ENCODE data around the gene USP48. TPM values are rescaled to one million over a fixed set of nuclear protein-coding genes. Genes with fewer than 3 reads are reported as not detected.
A peak's percentile ranks its signal among the peaks of the same experiment; 100 is the strongest.

USP48 gene
- total and polyA plus RNA-seq, 10 of the 15 experiments (the other 5 are each of a cell fraction or from before 2014, with no cell fraction given) = 21.2 to 115 (median 75.5) TPM

- peak; percentile 2; the same call in 1 of the 3 replicates for TF ChIP-seq POU2F2 (IDR thresholded peaks at IDR 0.05; ENCODE audit: borderline replicate concordance, low read depth, low read length)
- TF ChIP-seq JUNB (IDR thresholded peaks at IDR 0.05) = 0 out of 2 replicates have a peak, but pooled peaks have one; percentile 23
- TF ChIP-seq MXI1 (IDR thresholded peaks at IDR 0.05; ENCODE audit: low read depth, low read length) = no peak
- TF ChIP-seq CHD1 (IDR thresholded peaks at IDR 0.05; ENCODE audit: low read depth, low read length) = no peak
- TF ChIP-seq, protein P1, sequence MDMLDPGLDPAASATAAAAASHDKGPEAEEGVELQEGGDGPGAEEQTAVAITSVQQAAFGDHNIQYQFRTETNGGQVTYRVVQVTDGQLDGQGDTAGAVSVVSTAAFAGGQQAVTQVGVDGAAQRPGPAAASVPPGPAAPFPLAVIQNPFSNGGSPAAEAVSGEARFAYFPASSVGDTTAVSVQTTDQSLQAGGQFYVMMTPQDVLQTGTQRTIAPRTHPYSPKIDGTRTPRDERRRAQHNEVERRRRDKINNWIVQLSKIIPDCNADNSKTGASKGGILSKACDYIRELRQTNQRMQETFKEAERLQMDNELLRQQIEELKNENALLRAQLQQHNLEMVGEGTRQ (IDR thresholded peaks at IDR 0.05; ENCODE audit: borderline replicate concordance, low read depth, low read length) = no peak
- TF ChIP-seq ETV6 (conservative IDR thresholded peaks at IDR 0.05 in 1 of 2, IDR thresholded peaks at IDR 0.05 in 1 of 2; ENCODE audit: borderline replicate concordance in 1 of 2, low read depth in 1 of 2) = no peak
- TF ChIP-seq, protein P2, sequence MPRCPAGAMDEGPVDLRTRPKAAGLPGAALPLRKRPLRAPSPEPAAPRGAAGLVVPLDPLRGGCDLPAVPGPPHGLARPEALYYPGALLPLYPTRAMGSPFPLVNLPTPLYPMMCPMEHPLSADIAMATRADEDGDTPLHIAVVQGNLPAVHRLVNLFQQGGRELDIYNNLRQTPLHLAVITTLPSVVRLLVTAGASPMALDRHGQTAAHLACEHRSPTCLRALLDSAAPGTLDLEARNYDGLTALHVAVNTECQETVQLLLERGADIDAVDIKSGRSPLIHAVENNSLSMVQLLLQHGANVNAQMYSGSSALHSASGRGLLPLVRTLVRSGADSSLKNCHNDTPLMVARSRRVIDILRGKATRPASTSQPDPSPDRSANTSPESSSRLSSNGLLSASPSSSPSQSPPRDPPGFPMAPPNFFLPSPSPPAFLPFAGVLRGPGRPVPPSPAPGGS (IDR thresholded peaks at IDR 0.05; ENCODE audit: borderline replicate concordance, insufficient read depth, low read depth, low read length, poor library complexity, severe bottlenecking) = no peak
- peak; percentile 58; the same call in 1 of the 2 replicates for TF ChIP-seq ATF2 (IDR thresholded peaks at IDR 0.05; ENCODE audit: low read length)
- TF ChIP-seq YY1 (IDR thresholded peaks at IDR 0.05; ENCODE audit: low read depth, low read length) = peak; percentile 83; the same call in 1 of the 2 replicates
- no peak for TF ChIP-seq HDAC6 (IDR thresholded peaks at IDR 0.05; ENCODE audit: unreplicated experiment)
- no peak for TF ChIP-seq SMAD1 (IDR thresholded peaks at IDR 0.05; ENCODE audit: low read depth, partially characterized antibody)
- no peak; the same call in 1 of the 2 replicates for TF ChIP-seq MAX (IDR thresholded peaks at IDR 0.05; ENCODE audit: low read depth, low read length)
- peak; percentile 91 for TF ChIP-seq CREB1 (IDR thresholded peaks at IDR 0.05; ENCODE audit: low read depth)
- TF ChIP-seq RBBP5 (conservative IDR thresholded peaks at IDR 0.05) = no peak
- TF ChIP-seq CEBPB (IDR thresholded peaks at IDR 0.05; ENCODE audit: borderline replicate concordance in 1 of 2, low read depth in 2 of 2, low read length in 2 of 2) = no peak
- TF ChIP-seq MLLT1 (IDR thresholded peaks at IDR 0.05) = peak; percentile 73; the same call in 1 of the 2 replicates
- TF ChIP-seq, protein P3, sequence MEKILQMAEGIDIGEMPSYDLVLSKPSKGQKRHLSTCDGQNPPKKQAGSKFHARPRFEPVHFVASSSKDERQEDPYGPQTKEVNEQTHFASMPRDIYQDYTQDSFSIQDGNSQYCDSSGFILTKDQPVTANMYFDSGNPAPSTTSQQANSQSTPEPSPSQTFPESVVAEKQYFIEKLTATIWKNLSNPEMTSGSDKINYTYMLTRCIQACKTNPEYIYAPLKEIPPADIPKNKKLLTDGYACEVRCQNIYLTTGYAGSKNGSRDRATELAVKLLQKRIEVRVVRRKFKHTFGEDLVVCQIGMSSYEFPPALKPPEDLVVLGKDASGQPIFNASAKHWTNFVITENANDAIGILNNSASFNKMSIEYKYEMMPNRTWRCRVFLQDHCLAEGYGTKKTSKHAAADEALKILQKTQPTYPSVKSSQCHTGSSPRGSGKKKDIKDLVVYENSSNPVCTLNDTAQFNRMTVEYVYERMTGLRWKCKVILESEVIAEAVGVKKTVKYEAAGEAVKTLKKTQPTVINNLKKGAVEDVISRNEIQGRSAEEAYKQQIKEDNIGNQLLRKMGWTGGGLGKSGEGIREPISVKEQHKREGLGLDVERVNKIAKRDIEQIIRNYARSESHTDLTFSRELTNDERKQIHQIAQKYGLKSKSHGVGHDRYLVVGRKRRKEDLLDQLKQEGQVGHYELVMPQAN (conservative IDR thresholded peaks at IDR 0.05) = 0 out of 2 replicates have a peak, but pooled peaks have one; percentile 77
These were observed 541 bp downstream of the USP48 start (continued) for GRCh38 chr1:21782349-21782867.

Data from GM12878 (cell line).